Muscle of back (tissue), 11 donors: ENCODE measurements around the gene ZNF319. TPM values are rescaled to one million over a fixed set of nuclear protein-coding genes. Genes with fewer than 3 reads are reported as not detected.
"Not testable (repeated sequence)": the region's sequence is repeated elsewhere in the genome, so short reads cannot be mapped to it uniquely, and the experiment has no call there.

Experiments used
- DNase-seq, 3 donors: peaks; one replicate each; pipeline versions ENCODE4 v3.0.0 to v3.0.0-alpha.2; 2013
- polyA plus RNA-seq, 10 donors: library from polyadenylated mRNA; unstranded; fragments of 120-200 nt; gene quantifications; one replicate each; pipeline ENCODE4 v1.2.1, GENCODE V29; 2013; ENCODE audit not compliant: insufficient read length in 10 of 10

ZNF319 gene
- polyA plus RNA-seq, 10 donors, result 4.6 to 7.7 (median 6.5) TPM

- DNase-seq, result no peak
Observed at GRCh38 chr16:57979006-57979585, 21.4 kb downstream of the ZNF319 start.

GRCh38 chr16:57978070-57978465 lies 22.4 kb downstream of the ZNF319 start:
- not testable (repeated sequence) for DNase-seq

- DNase-seq, result no peak
Observed at GRCh38 chr16:57977418-57978069, 22.9 kb downstream of the ZNF319 start.

GRCh38 chr16:57976331-57976796 lies 24.1 kb downstream of the ZNF319 start:
- no peak for DNase-seq

GRCh38 chr16:57972306-57972705 lies 28.2 kb downstream of the ZNF319 start:
- DNase-seq, result no peak

- DNase-seq, result no peak
Observed at GRCh38 chr16:57971848-57972247, 28.6 kb downstream of the ZNF319 start.

GRCh38 chr16:57970970-57971369 lies 29.5 kb downstream of the ZNF319 start, which contains the start of gene CNGB1:
CNGB1 (minus strand) TSS chr16:57971128; CDS start chr16:57967286, 3,842 bp downstream.
- DNase-seq, result no peak

- DNase-seq, result no peak
Observed at GRCh38 chr16:57970319-57970718, 30.2 kb downstream of the ZNF319 start.

- no peak for DNase-seq
Observed at GRCh38 chr16:57969451-57970123, 30.9 kb downstream of the ZNF319 start.

- no peak for DNase-seq
Observed at GRCh38 chr16:57967916-57968315, 32.6 kb downstream of the ZNF319 start.

- no peak for DNase-seq
Observed at GRCh38 chr16:57966986-57967385, 33.5 kb downstream of the ZNF319 start.

GRCh38 chr16:57966204-57966771 lies 34.2 kb downstream of the ZNF319 start:
- no peak for DNase-seq

GRCh38 chr16:57964157-57964700 lies 36.2 kb downstream of the ZNF319 start:
- no peak for DNase-seq

- DNase-seq, result no peak
Observed at GRCh38 chr16:57962756-57963155, 37.7 kb downstream of the ZNF319 start.

GRCh38 chr16:57962046-57962445 lies 38.4 kb downstream of the ZNF319 start:
- no peak for DNase-seq

- DNase-seq, result no peak
Observed at GRCh38 chr16:57961538-57961937, 38.9 kb downstream of the ZNF319 start.

- no peak for DNase-seq
Observed at GRCh38 chr16:57960826-57961472, 39.5 kb downstream of the ZNF319 start.

- DNase-seq, result no peak
Observed at GRCh38 chr16:57960310-57960709, 40.2 kb downstream of the ZNF319 start.

- no peak for DNase-seq
Observed at GRCh38 chr16:57959804-57960203, 40.7 kb downstream of the ZNF319 start.

- no peak for DNase-seq
Observed at GRCh38 chr16:57959121-57959520, 41.4 kb downstream of the ZNF319 start.

- DNase-seq, result no peak
Observed at GRCh38 chr16:57958544-57958943, 41.9 kb downstream of the ZNF319 start.
